Central memory CD8-positive, alpha-beta T cell (primary cell): ENCODE data around the gene ATP2B3.

Source experiments
- ATAC-seq: fragments of 150-1000 bp; cut with Tn5 transposase; replicated peaks from 2 replicates; pipeline ENCODE4 v1.10.0; 2022; ENCODE audit warnings: mild to moderate bottlenecking, moderate FRiP score, moderate number of reproducible peaks; ENCODE audit not compliant: poor library complexity, severe bottlenecking; ENCODE audit errors: extremely low read depth
- DNase-seq, 2 donors: peaks; one replicate each; pipeline ENCODE4 v3.0.0; 2021; ENCODE audit warnings: low spot score in 2 of 2
- H3K27ac Mint-ChIP-seq: one replicate; pipeline ENCODE4 v1.8.0; 2022; ENCODE audit warnings: low read depth, mild to moderate bottlenecking, moderate library complexity, mixed read lengths
- H3K27me3 Mint-ChIP-seq: one replicate; pipeline ENCODE4 v1.8.0; 2022; ENCODE audit warnings: mixed read lengths
- H3K36me3 Mint-ChIP-seq: one replicate; pipeline ENCODE4 v1.8.0; 2022; ENCODE audit warnings: mild to moderate bottlenecking, moderate library complexity, mixed read lengths; ENCODE audit not compliant: insufficient read depth
- H3K4me1 Mint-ChIP-seq: one replicate; pipeline ENCODE4 v1.8.0; 2022; ENCODE audit warnings: mixed read lengths
- H3K4me3 Mint-ChIP-seq: one replicate; pipeline ENCODE4 v1.8.0; 2022; ENCODE audit warnings: mild to moderate bottlenecking, moderate library complexity, mixed read lengths
- H3K9me3 Mint-ChIP-seq: one replicate; pipeline ENCODE4 v1.8.0; 2022; ENCODE audit warnings: mixed read lengths

Gene ATP2B3

GRCh38 chrX:153628665-153629064, 111.2 kb downstream of the ATP2B3 start:
- DNase-seq, result no peak
- no peak overlapping the region for H3K4me3 Mint-ChIP-seq
- no peaks in the 10 kb centered on the region for H3K36me3 Mint-ChIP-seq
- H3K9me3 Mint-ChIP-seq, result no peaks in the 10 kb centered on the region
- ATAC-seq, result no peak
- no peak overlapping the region for H3K27ac Mint-ChIP-seq
- H3K4me1 Mint-ChIP-seq, result no peaks in the 10 kb centered on the region
- H3K27me3 Mint-ChIP-seq, result no peaks in the 10 kb centered on the region

DNA sequence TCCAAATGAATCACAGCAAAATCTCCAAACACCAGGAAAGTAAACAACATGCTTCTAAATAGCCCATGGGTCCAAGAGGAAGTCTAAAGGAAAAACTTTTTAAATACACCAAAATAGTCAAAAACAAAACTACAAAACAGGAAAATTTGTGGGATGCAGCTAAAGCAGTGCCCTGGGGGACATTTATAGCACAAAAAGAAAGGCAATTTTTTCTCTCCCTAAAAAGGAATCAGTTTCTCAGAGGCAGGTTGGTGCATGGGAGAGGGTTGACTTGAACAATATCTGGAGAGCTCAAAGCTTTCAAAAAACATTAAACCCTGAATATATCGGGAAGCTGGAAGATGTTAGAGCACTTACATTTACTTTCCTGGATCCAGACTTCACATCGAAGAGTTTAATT, 113.9 kb downstream of the ATP2B3 start:
- Mint-ChIP-seq H3K36me3 (no peaks in the 10 kb centered on the region), H3K4me3 (no peak overlapping the region), H3K27ac (no peak overlapping the region), H3K9me3 (no peaks in the 10 kb centered on the region), H3K4me1 (no peaks in the 10 kb centered on the region), H3K27me3 (no peaks in the 10 kb centered on the region)
- ATAC-seq (no peak), DNase-seq (no peak)

- H3K36me3 Mint-ChIP-seq, result no peaks in the 10 kb centered on the region
- no peaks in the 10 kb centered on the region for H3K4me1 Mint-ChIP-seq
- no peak overlapping the region for H3K4me3 Mint-ChIP-seq
- H3K27ac Mint-ChIP-seq, result no peak overlapping the region
- ATAC-seq (no peak), DNase-seq (no peak)
- no peaks in the 10 kb centered on the region for H3K9me3 Mint-ChIP-seq
- H3K27me3 Mint-ChIP-seq, result no peaks in the 10 kb centered on the region
Measured at GRCh38 chrX:153631907-153632594, 114.6 kb downstream of the ATP2B3 start.
